HL-60/S4 treated with retinoic acid at 250 ng/mL for 4 days and 3 days (cell line): Measurements from ENCODE around the gene DYNLT4.
"Not testable (repeated sequence)": the region's sequence is repeated elsewhere in the genome, so short reads cannot be mapped to it uniquely, and the experiment has no call there.

Experiments used
- in situ Hi-C: fragments of 300-500 bp; cut with MboI; formaldehyde crosslinking; loops from 2 replicates; pipeline ENCODE4 v1.7.0; 2022; ENCODE audit warnings: low sequenced_read_pairs

Gene DYNLT4

DNA sequence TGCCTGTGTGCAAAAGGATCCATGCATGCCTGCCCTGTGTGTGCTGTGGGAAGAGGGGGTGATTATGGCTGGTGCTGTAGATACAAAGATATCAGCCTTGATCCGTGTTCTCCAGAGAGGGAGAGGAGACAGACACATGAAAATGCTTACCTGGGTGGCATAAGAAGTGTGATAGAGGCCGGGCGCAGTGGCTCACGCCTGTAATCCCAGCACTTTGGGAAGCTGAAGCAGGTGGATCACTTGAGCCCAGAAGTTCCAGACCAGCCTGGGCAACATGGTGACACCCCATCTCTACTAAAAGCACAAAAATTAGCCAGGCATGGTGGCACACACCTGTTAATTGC, 3.6 kb upstream of the DYNLT4 start:
- in situ Hi-C loops = loop anchor here (25.0 kb wide), 1 partner anchor 202 kb away; the partner anchor contains the start of genes HECTD3 and UROD

DNA sequence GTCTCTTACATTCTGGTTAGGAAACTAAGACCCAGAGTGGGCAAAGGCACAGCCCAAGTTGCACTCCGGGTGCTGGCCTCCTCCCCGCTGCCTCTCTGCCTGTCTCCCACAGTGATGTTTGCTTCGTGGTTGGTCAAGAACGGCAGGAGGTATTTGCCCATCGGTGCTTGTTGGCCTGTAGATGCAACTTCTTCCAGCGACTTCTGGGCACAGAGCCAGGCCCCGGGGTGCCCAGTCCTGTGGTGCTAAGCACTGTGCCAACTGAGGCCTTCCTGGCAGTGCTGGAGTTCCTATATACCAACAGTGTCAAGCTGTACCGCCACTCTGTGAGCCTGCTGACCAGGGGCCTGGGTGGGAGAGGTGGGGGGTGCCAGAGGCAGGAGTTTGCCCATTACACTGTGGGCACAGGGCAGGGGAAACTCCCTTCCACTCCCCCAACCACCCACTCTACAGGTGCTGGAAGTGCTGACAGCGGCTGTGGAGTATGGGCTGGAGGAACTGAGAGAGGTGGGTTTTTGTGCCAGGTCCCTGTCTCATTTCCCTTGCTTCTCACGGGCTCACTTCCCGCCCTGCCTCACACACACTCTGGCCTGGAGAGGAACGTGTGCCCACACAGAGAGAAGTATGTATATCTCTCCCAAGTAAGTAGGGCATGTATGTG, 3.1 kb upstream of the DYNLT4 start:
- in situ Hi-C loops = loop anchor here (25.0 kb wide), 1 partner anchor 202 kb away; the partner anchor contains the start of genes HECTD3 and UROD

GRCh38 chr1:44808938-44809917, 2.1 kb upstream of the DYNLT4 start:
- in situ Hi-C loops = loop anchor here (25.0 kb wide), 1 partner anchor 203 kb away; the partner anchor contains the start of genes HECTD3 and UROD

GRCh38 chr1:44808063-44808937, 1.1 kb upstream of the DYNLT4 start, which contains the start of gene BTBD19:
BTBD19 (plus strand) TSS chr1:44808523; CDS start chr1:44808821, 298 bp downstream.
- in situ Hi-C loops = loop anchor here (25.0 kb wide), 1 partner anchor 204 kb away; the partner anchor contains the start of genes HECTD3 and UROD

DNA sequence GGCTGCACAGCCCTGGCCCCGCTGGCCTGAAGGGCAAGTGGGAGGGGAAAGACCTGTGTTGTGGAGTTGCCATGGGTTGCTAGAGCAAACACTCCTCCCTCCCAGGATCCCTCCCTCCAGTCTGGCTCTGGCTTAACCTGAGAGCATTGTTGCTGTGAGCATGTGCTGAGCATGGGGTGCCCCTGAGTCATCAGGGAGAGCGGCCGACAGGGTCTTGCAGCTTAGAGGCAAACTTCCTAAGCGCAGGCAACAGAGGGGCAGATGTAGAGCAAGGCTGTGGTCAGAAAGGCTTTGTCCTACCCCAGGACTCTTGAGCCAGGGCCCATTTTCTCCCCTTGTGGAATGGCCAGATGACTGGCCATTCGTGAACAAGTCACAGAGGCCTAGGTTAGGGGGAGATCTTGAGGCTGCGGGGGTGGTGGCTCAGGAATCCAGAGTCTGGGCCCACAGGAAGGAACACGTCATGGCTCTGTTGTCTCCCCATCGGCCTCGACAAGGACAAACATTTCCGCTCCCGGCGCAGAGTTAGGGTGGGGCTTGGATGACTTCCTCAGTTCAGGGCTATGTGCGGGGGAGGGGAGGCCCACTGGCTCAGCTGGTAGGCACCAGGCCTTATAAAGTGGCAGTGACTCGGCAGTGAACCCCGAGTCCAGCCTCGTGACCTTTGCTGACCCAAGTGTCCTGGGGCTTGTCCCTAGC, 362 bp upstream of the DYNLT4 start:
- in situ Hi-C loops = loop anchor here (25.0 kb wide), 1 partner anchor 205 kb away; the partner anchor contains the start of genes HECTD3 and UROD

DNA sequence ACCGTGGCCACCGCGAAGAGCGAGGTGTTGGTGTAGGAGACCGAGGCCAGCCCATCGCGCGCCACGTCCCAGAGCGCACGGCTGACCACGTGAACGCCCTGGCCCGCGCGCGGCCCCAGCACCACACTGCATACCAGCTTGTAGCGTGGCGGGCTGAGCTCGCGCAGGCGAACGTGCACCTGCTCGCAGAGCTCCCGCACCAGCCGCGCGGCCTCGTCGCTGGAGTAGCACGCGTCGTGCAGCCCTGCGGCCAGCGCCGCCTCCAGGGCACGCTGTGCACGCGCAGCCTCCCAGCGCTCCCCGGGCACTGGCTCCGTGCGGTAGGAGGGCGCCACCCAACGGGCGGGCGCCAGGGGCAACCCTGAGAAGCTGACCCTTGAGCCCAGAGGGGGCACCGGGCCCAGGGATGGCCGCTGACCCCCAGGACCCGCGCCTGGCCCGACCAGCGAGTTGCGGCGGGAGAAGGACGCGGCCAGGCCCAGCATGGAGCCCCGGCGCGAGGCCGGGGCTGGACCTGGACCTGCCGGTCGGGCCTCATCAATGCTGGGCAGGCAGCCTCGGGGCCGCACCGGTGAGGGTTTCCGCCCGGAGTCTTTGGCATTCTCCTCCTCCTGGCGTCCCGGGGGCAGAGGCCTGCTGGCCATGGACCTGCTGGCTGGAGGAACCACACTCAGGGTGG, 987 bp downstream of the DYNLT4 start:
- in situ Hi-C loops = loop anchor here (25.0 kb wide), 1 partner anchor 206 kb away; the partner anchor contains the start of genes HECTD3 and UROD

GRCh38 chr1:44805311-44806024, 1.7 kb downstream of the DYNLT4 start:
- in situ Hi-C loops = loop anchor here (25.0 kb wide), 1 partner anchor 207 kb away; the partner anchor contains the start of genes HECTD3 and UROD

GRCh38 chr1:44803312-44804095, 3.6 kb downstream of the DYNLT4 start:
- in situ Hi-C loops = loop anchor here (25.0 kb wide), 1 partner anchor 209 kb away; the partner anchor contains the start of genes HECTD3 and UROD

DNA sequence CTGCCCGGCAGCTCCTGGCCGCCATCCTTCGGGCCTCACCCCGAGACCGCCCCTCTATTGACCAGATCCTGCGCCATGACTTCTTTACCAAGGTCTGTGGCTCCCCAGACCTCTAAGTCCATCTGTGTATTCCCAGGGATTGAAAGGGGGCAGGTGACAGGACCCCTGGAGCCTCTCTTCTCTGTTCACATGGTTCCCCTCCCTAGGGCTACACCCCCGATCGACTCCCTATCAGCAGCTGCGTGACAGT, 4.2 kb downstream of the DYNLT4 start:
- in situ Hi-C loops = loop anchor here (25.0 kb wide), 1 partner anchor 209 kb away; the partner anchor contains the start of genes HECTD3 and UROD

DNA sequence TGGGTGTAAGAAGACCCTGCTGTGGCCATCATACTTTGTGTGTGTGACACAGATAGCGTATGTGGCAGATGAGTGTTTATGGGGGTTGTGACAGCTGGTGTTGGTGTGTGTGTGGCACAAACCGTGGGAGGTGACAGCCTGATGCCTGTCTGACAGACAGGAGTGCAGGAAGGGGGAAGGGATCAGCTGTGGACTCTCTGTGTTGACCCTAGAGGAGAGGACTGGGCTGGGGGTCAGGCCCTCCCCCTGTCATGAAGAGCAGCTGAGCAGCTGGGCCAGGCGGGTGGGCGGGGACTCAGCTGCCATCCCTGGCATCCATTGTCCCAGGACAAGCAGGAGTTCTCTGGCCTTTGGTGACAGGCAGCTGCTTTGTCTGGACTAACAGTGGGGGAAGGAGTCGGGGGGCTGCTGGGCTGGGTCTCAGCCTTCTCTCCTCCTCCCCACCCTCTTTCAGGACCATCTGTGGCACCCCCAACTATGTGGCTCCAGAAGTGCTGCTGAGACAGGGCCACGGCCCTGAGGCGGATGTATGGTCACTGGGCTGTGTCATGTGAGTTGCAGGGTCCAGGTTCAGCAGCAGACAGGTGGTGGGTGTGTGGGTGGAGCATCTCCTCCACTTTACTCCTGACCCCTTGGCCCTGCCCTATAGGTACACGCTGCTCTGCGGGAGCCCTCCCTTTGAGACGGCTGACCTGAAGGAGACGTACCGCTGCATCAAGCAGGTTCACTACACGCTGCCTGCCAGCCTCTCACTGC, 4.7 kb downstream of the DYNLT4 start:
- in situ Hi-C loops = loop anchor here (25.0 kb wide), 1 partner anchor 210 kb away; the partner anchor contains the start of genes HECTD3 and UROD

GRCh38 chr1:44801491-44802305, 5.5 kb downstream of the DYNLT4 start:
- in situ Hi-C loops = loop anchor here (25.0 kb wide), 1 partner anchor 211 kb away; the partner anchor contains the start of genes HECTD3 and UROD

DNA sequence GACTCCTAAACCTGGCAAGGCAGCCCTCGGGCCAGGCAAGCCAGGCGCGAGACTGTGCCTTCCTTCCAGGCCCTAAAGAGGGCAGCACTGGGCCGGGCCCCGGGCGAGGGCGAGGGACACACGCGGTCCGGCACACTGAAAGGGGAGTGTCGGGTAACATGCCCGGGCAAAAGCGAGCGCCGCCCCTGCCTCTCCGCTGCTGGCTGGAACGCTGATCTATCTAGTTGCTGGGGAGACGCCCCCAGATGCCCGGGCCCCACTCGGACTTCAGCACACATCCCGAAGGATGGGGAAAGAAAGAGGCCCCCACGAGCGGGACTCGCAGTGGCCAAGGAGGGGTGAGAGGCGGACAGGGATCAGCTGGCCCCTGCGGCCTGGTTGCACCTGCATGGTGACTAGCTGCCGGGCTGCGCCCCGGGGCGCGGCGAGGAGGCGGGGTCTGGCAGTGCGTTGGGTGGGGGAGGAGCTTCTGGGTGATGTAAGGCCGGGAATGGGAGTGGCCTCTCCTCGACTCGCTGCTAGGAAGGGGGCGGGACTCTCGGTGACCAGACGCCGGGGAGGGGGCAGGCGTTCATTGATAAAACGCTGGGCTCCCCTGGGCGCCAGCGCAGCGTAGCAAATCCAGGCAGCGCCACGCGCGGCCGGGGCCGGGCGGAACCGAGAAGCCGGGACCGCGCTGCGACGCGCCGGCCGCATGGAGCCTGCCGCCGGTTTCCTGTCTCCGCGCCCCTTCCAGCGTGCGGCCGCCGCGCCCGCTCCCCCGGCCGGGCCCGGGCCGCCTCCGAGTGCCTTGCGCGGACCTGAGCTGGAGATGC, 7.2 kb downstream of the DYNLT4 start, which contains the start of gene PLK3:
PLK3 (plus strand) TSS at position 608 of the 815 bp plus-strand sequence; CDS start at position 695, 87 bp downstream.
- in situ Hi-C loops = loop anchor here (25.0 kb wide), 1 partner anchor 212 kb away; the partner anchor contains the start of genes HECTD3 and UROD

GRCh38 chr1:44798481-44799365, 8.4 kb downstream of the DYNLT4 start:
- in situ Hi-C loops = no loop called here

- in situ Hi-C loops = not testable (repeated sequence)
Observed at GRCh38 chr1:44797886-44798285, 9.3 kb downstream of the DYNLT4 start.
